Measurements from ENCODE around the gene XIRP1. TPM values are rescaled to one million over a fixed set of nuclear protein-coding genes. Genes with fewer than 3 reads are reported as not detected.

XIRP1 gene
- total RNA-seq, 1 experiment from 2014 or later, result not detected

- Histone ChIP-seq H3K79me2 (ENCODE audit: insufficient read depth, low read length) (no peaks in the 10 kb centered on the region), H3K9ac (ENCODE audit: low read length) (no peak overlapping the region), H3K4me2 (ENCODE audit: low read length) (no peak overlapping the region), H4K20me1 (ENCODE audit: insufficient read depth) (no peaks in the 10 kb centered on the region), H3K9me2 (ENCODE audit: insufficient read depth) (no peaks in the 10 kb centered on the region), H3K27me3 (ENCODE audit: insufficient read depth, low read length) (0 out of 2 replicates have a peak, but pooled peaks cover 5% of the 10 kb centered on the region), H3K4me1 (ENCODE audit: control insufficient read depth in 1 of 2, insufficient read depth in 2 of 2, low read length in 2 of 2) (peaks cover 0 to 3% of the 10 kb centered on the region in 2 experiments; a peak in 1 of 4 replicates), H3K4me3 (replicated peaks in 1 of 2; ENCODE audit: low read depth in 1 of 2, low read length in 2 of 2) (no peak overlapping the region), H3K36me3 (ENCODE audit: control insufficient read depth in 1 of 2, insufficient read depth in 2 of 2, low read length in 2 of 2) (no peaks in the 10 kb centered on the region), H3K9me3 (ENCODE audit: control insufficient read depth in 1 of 2, insufficient read depth in 1 of 2, low read depth in 1 of 2, low read length in 2 of 2) (no peaks in the 10 kb centered on the region), H3K27ac (ENCODE audit: low read depth, low read length) (no peak overlapping the region), H2AFZ (ENCODE audit: low read depth, low read length, poor library complexity, severe bottlenecking) (no peak overlapping the region)
- CTCF ChIA-PET, result no interaction called here
- no peak for DNase-seq (ENCODE audit: low read depth, low spot score)
- intact Hi-C loops (cut with micrococcal nuclease), result no loop called here
- POLR2A ChIA-PET, result no interaction called here
- BruUV-seq (replicated peaks), result no TSS peak
- RAD21 ChIA-PET (ENCODE audit: low non-redundant PET in 1 of 2, low total read pairs in 2 of 2, uncharacterized antibody in 2 of 2, unreplicated experiment in 2 of 2), result no interaction called here
- TF ChIP-seq ZFX (IDR thresholded peaks at IDR 0.05) (no peak), POLR2AphosphoS5 (IDR thresholded peaks at IDR 0.05; ENCODE audit: low read depth, low read length) (no peak), CTCF (IDR thresholded peaks at IDR 0.05 in 2 of 3, conservative IDR thresholded peaks at IDR 0.05 in 1 of 3; ENCODE audit: borderline replicate concordance in 1 of 3, insufficient read depth in 1 of 3, low read depth in 2 of 3, low read length in 2 of 3) (no peak)
- no peak for ATAC-seq
Measured at GRCh38 chr3:39210078-39210477, 17.7 kb upstream of the XIRP1 start.

GRCh38 chr3:39209329-39209970 is 17.1 kb upstream of the XIRP1 start:
- Histone ChIP-seq H4K20me1 (ENCODE audit: insufficient read depth) (no peaks in the 10 kb centered on the region), H3K27ac (ENCODE audit: low read depth, low read length) (no peak overlapping the region), H2AFZ (ENCODE audit: low read depth, low read length, poor library complexity, severe bottlenecking) (no peak overlapping the region), H3K9ac (ENCODE audit: low read length) (no peak overlapping the region), H3K79me2 (ENCODE audit: insufficient read depth, low read length) (no peaks in the 10 kb centered on the region), H3K9me3 (ENCODE audit: control insufficient read depth in 1 of 2, insufficient read depth in 1 of 2, low read depth in 1 of 2, low read length in 2 of 2) (no peaks in the 10 kb centered on the region), H3K4me2 (ENCODE audit: low read length) (no peak overlapping the region), H3K4me3 (replicated peaks in 1 of 2; ENCODE audit: low read depth in 1 of 2, low read length in 2 of 2) (no peak overlapping the region), H3K9me2 (ENCODE audit: insufficient read depth) (no peaks in the 10 kb centered on the region), H3K27me3 (ENCODE audit: insufficient read depth, low read length) (0 out of 2 replicates have a peak, but pooled peaks cover 5% of the 10 kb centered on the region), H3K36me3 (ENCODE audit: control insufficient read depth in 1 of 2, insufficient read depth in 2 of 2, low read length in 2 of 2) (no peaks in the 10 kb centered on the region), H3K4me1 (ENCODE audit: control insufficient read depth in 1 of 2, insufficient read depth in 2 of 2, low read length in 2 of 2) (peaks cover 0 to 3% of the 10 kb centered on the region in 2 experiments; a peak in 1 of 4 replicates)
- ChIA-PET CTCF (no interaction called here), RAD21 (ENCODE audit: low non-redundant PET in 1 of 2, low total read pairs in 2 of 2, uncharacterized antibody in 2 of 2, unreplicated experiment in 2 of 2) (no interaction called here), POLR2A (no interaction called here)
- intact Hi-C loops (cut with micrococcal nuclease), result no loop called here
- ATAC-seq, result no peak
- TF ChIP-seq EZH2 (IDR thresholded peaks at IDR 0.05), result no peak
- no peak for TF ChIP-seq CTCF (IDR thresholded peaks at IDR 0.05 in 2 of 3, conservative IDR thresholded peaks at IDR 0.05 in 1 of 3; ENCODE audit: borderline replicate concordance in 1 of 3, insufficient read depth in 1 of 3, low read depth in 2 of 3, low read length in 2 of 3)
- no peak for TF ChIP-seq RAD21 (IDR thresholded peaks at IDR 0.05; ENCODE audit: low read depth)
- no TSS peak for BruUV-seq (replicated peaks)
- DNase-seq (ENCODE audit: low read depth, low spot score), result no peak

Measured in HCT116 (cell line).